Uterus (tissue), 4 donors: ENCODE data around the gene CD101. TPM values are rescaled to one million over a fixed set of nuclear protein-coding genes. Genes with fewer than 3 reads are reported as not detected.
A peak's percentile ranks its signal among the peaks of the same experiment; 100 is the strongest.

Experiments used
- DNase-seq, 2 donors: peaks; one replicate each; pipeline ENCODE4 v3.0.0-alpha.2; 2019 to 2020
- H3K27ac ChIP-seq, 2 donors: fragments of 200-600 bp; sonication (generic); 1 replicate in 1 of 2; 2 replicates in 1 of 2; pipeline ENCODE4 v1.5.1; 2016 to 2018
- H3K27me3 ChIP-seq, 2 donors: fragments of 200-600 bp; sonication (generic); one replicate each; pipeline ENCODE4 v1.5.1; 2018 to 2019; ENCODE audit warnings: control low read depth in 1 of 2
- H3K36me3 ChIP-seq, 2 donors: fragments of 200-600 bp; sonication (generic); one replicate each; pipeline ENCODE4 v1.5.1; 2019; ENCODE audit warnings: control low read depth in 1 of 2
- H3K4me1 ChIP-seq, 2 donors: fragments of 200-600 bp; sonication (generic); one replicate each; pipeline ENCODE4 v1.5.1; 2018 to 2019; ENCODE audit warnings: control low read depth in 1 of 2
- H3K4me3 ChIP-seq, 2 donors: fragments of 200-600 bp; sonication (generic); 1 replicate in 1 of 2; 2 replicates in 1 of 2; pipeline ENCODE4 v1.5.1; 2018 to 2019; ENCODE audit warnings: mild to moderate bottlenecking in 1 of 2
- H3K9me3 ChIP-seq, 2 donors: fragments of 200-600 bp; sonication (generic); one replicate each; pipeline ENCODE4 v1.5.1; 2019; ENCODE audit warnings: control low read depth in 1 of 2
- POLR2A ChIP-seq, 2 donors: fragments of 450-650 bp; IDR thresholded peaks; one replicate each; pipeline ENCODE4 v1.6.1; 2016; ENCODE audit warnings: antibody characterized with exemption in 2 of 2, mild to moderate bottlenecking in 1 of 2, moderate library complexity in 1 of 2
- intact Hi-C: fragments of 100-400 bp; cut with DNase I; formaldehyde crosslinking; loops from one replicate; pipeline ENCODE4 v1.15.1; 2023; ENCODE audit warnings: low total_unique reads
- total RNA-seq, 4 donors: library from RNA; depleted of rRNA in 3 of 4; stranded (reverse); fragments of >200 nt in 3 of 4; gene quantifications; one replicate each; pipeline versions ENCODE4 v1.1.0 to v1.2.4, GENCODE V29; 2014 to 2023
- TF ChIP-seq, protein P1 (sequence below), 4 experiments: fragments of 200-600 bp in 2 of 4; fragments of 450-650 bp in 2 of 4; sonication (generic) in 2 of 4; IDR thresholded peaks; one replicate each; pipeline ENCODE4 v1.5.1; 2016 to 2019; ENCODE audit warnings: antibody characterized with exemption in 4 of 4, mild to moderate bottlenecking in 2 of 4, moderate library complexity in 1 of 4
- donor health status: DM: yes; HTN: yes; CAD: no.

Gene CD101
- total RNA-seq, 4 donors from 2014 or later: 2.1 to 4.1 (median 2.6) TPM; not detected in 1

DNA sequence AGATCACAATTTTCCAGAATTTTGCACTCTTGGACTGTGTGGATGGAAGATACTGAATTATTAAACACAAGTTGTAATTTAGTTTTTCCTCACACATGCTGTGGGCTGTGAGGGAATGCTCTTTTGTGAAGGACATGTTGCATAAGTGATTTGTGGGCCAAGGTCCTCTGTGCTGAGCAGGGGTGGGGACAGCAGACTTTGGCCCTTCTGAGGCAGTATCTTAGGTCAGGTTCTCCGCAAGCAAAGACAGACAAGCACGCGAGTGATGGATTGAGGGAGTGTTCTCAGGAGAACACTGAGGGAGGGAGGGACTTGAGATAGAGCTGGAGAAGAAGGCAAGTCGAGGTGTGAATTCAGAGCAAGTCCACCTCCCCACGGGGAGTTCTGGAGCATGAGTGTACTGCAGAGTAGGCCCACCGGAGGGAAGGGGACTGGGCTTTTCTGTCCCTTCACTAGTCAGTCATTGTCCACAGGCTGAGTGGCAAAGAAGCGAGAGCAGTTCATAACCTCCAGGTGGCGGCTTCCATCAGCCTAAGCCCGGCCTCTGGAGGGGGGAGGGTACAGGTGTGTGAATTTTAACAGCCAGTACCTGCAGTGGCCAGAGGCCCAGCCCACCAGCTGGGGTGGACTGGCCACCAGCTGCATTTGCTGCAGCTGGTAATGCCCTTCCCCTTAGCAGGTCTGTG lies 19.1 kb upstream of the CD101 start:
- Histone ChIP-seq H3K4me1 (no peaks in the 10 kb centered on the region), H3K27me3 (no peaks in the 10 kb centered on the region), H3K36me3 (no peaks in the 10 kb centered on the region), H3K9me3 (no peaks in the 10 kb centered on the region), H3K4me3 (no peak overlapping the region), H3K27ac (no peak overlapping the region)
- TF ChIP-seq, protein P1, sequence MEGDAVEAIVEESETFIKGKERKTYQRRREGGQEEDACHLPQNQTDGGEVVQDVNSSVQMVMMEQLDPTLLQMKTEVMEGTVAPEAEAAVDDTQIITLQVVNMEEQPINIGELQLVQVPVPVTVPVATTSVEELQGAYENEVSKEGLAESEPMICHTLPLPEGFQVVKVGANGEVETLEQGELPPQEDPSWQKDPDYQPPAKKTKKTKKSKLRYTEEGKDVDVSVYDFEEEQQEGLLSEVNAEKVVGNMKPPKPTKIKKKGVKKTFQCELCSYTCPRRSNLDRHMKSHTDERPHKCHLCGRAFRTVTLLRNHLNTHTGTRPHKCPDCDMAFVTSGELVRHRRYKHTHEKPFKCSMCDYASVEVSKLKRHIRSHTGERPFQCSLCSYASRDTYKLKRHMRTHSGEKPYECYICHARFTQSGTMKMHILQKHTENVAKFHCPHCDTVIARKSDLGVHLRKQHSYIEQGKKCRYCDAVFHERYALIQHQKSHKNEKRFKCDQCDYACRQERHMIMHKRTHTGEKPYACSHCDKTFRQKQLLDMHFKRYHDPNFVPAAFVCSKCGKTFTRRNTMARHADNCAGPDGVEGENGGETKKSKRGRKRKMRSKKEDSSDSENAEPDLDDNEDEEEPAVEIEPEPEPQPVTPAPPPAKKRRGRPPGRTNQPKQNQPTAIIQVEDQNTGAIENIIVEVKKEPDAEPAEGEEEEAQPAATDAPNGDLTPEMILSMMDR (IDR thresholded peaks at IDR 0.05): no peak
- no peak for TF ChIP-seq POLR2A (IDR thresholded peaks at IDR 0.05)
- no peak for DNase-seq
- intact Hi-C loops: no loop called here

DNA sequence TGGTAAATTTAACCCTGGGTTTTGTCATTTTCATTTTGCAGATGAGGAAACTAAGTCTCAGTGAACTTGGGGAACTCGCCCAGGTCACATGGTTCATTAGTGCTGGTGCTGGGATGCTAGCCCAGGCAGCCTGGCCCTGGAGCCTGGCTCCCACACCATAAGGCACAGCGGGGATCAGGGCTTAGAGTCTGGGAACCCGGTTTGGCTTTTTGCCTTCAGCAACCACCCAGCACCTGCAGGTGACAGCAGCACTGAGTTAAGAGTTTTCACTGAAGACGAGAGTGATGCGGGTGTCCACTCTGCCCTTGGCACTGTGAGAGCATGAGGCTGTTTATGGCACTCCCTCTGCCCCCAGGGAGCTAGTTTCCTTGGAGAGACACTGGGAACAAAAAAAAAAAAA lies 18.4 kb upstream of the CD101 start:
- no peak for TF ChIP-seq POLR2A (IDR thresholded peaks at IDR 0.05)
- TF ChIP-seq, protein P1 (IDR thresholded peaks at IDR 0.05): no peak
- no peaks in the 10 kb centered on the region for H3K27me3 ChIP-seq
- H3K9me3 ChIP-seq: no peaks in the 10 kb centered on the region
- H3K27ac ChIP-seq: peak overlapping the region in 1 of 2 donors; percentile 29
- H3K4me1 ChIP-seq: no peaks in the 10 kb centered on the region
- intact Hi-C loops: no loop called here
- H3K4me3 ChIP-seq: no peak overlapping the region
- H3K36me3 ChIP-seq: no peaks in the 10 kb centered on the region
- DNase-seq: no peak

- H3K4me3 ChIP-seq: no peak overlapping the region
- no peak for DNase-seq
- H3K36me3 ChIP-seq: no peaks in the 10 kb centered on the region
- peak overlapping the region in 1 of 2 donors; percentile 29 for H3K27ac ChIP-seq
- TF ChIP-seq POLR2A (IDR thresholded peaks at IDR 0.05): no peak
- TF ChIP-seq, protein P1 (IDR thresholded peaks at IDR 0.05): no peak
- H3K27me3 ChIP-seq: no peaks in the 10 kb centered on the region
- no peaks in the 10 kb centered on the region for H3K4me1 ChIP-seq
- intact Hi-C loops: no loop called here
- H3K9me3 ChIP-seq: no peaks in the 10 kb centered on the region
Observed at GRCh38 chr1:116983678-116984077, 17.9 kb upstream of the CD101 start.

DNA sequence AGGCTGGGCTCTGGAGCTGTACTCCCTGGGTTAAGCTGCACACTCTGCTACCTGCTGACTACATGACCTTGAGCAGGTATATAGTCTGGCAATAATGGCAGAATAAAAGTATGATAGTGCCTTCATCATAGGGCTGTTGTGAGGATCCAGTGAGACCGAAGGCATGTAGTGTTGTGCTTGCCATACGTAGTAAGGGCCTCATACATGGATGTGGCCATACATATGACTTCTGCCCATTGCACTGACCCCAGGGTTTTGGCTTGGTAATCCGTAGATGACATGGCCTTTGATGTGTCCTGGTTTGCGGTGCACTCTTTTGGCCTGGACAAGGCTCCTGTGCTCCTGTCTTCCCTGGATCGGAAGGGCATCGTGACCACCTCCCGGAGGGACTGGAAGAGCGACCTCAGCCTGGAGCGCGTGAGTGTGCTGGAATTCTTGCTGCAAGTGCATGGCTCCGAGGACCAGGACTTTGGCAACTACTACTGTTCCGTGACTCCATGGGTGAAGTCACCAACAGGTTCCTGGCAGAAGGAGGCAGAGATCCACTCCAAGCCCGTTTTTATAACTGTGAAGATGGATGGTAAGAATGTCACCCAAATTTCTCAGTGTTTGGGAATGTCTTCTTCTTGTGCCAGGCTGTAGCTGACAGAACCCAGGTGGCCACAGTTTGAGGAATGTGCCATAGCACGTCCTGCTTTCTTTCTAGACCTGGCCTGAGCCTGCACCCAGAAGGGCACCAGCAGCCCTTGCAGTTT lies 17.0 kb upstream of the CD101 start:
- Histone ChIP-seq H3K9me3 (no peaks in the 10 kb centered on the region), H3K4me1 (no peaks in the 10 kb centered on the region), H3K36me3 (no peaks in the 10 kb centered on the region), H3K4me3 (no peak overlapping the region), H3K27me3 (no peaks in the 10 kb centered on the region), H3K27ac (peak overlapping the region in 1 of 2 donors; percentile 29)
- intact Hi-C loops: no loop called here
- TF ChIP-seq, protein P1 (IDR thresholded peaks at IDR 0.05): no peak
- no peak for TF ChIP-seq POLR2A (IDR thresholded peaks at IDR 0.05)
- no peak for DNase-seq
